Hindlimb muscle (tissue), 1 donor: Measurements from ENCODE around the gene CTDP1. TPM values are rescaled to one million over a fixed set of nuclear protein-coding genes. Genes with fewer than 3 reads are reported as not detected.

Experiments
- DNase-seq: peaks from one replicate; pipeline ENCODE4 v3.0.0-alpha.2; 2013
- polyA plus RNA-seq: library from polyadenylated mRNA; unstranded; fragments of 120-200 nt; gene quantifications from one replicate; pipeline ENCODE4 v1.2.1, GENCODE V29; 2013; ENCODE audit not compliant: insufficient read length

Gene CTDP1
- polyA plus RNA-seq, 1 donor = 11.0 TPM

GRCh38 chr18:79798999-79799370, 119.4 kb downstream of the CTDP1 start:
- no peak for DNase-seq

- no peak for DNase-seq
These were observed 120.2 kb downstream of the CTDP1 start for GRCh38 chr18:79799619-79800370.

- DNase-seq = no peak
These were observed 121.0 kb downstream of the CTDP1 start for GRCh38 chr18:79800371-79801180.

- no peak for DNase-seq
These were observed 121.6 kb downstream of the CTDP1 start for GRCh38 chr18:79801217-79801616.

- DNase-seq = no peak
These were observed 122.0 kb downstream of the CTDP1 start for GRCh38 chr18:79801641-79802040.

- DNase-seq = no peak
These were observed 122.7 kb downstream of the CTDP1 start for GRCh38 chr18:79802298-79802697.

GRCh38 chr18:79803611-79804051, 124.0 kb downstream of the CTDP1 start:
- no peak for DNase-seq

Other genes with a start within 250 kb of the CTDP1 start
- 0.86 TPM for gene KCNG2, start 118.1 kb downstream of the CTDP1 start, polyA plus RNA-seq